Measurements from ENCODE around the gene BAG2. TPM values are rescaled to one million over a fixed set of nuclear protein-coding genes. Genes with fewer than 3 reads are reported as not detected.

The BAG2 gene
- total RNA-seq, 1 donor from 2014 or later = 9.7 TPM

DNA sequence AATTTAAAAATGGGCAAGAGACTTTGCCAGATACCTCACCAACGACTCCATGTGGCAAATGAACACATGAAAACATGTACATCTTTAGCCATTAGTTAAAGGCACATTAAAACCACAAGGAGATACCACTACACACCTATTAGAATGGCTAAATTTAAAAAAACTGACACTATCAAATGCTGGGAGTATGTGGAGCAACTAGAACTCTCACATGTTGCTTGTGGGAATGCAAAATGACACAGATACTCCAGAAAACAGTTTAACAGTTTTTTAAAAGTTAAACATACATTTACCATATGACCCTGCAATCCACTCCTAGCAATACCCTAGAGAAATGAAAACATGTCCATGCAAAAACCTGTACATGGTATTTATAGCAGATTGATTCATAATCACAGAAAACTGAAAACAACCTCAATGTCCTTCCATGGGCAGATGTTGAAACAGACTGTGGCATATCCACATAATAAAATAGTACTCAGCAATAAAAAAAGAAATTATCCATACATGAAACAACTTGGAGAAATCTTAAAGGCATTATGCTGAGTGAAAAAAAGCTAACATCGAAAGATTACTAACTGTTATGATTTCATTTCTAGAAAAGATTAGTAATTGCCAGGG lies 48.1 kb downstream of the BAG2 start:
- Histone ChIP-seq H3K79me2 (ENCODE audit: insufficient read depth, low read length) (peaks cover 67% of the 10 kb centered on the region), H3K4me3 (ENCODE audit: insufficient read depth, low read depth, low read length) (peak overlapping the region; percentile 92), H3K9ac (ENCODE audit: low read length) (no peak overlapping the region), H3K4me1 (ENCODE audit: insufficient read depth, low read length) (peaks cover 16% of the 10 kb centered on the region), H4K20me1 (ENCODE audit: insufficient read depth, low read length) (peaks cover 27% of the 10 kb centered on the region), H3K27me3 (ENCODE audit: insufficient read depth, low read length) (no peaks in the 10 kb centered on the region), H3K36me3 (ENCODE audit: insufficient read depth, low read length) (no peaks in the 10 kb centered on the region), H3K9me3 (ENCODE audit: insufficient read depth, low read depth, low read length) (no peaks in the 10 kb centered on the region), H3K27ac (ENCODE audit: low read depth, low read length) (no peak overlapping the region), H3K4me2 (ENCODE audit: low read length) (peak overlapping the region; percentile 90), H2AFZ (ENCODE audit: low read depth, low read length) (no peak overlapping the region)
- peak overlapping the region; percentile 82 for H3K4me3 Mint-ChIP-seq (ENCODE audit: unreplicated experiment)
- no peaks in the 10 kb centered on the region for H3K27me3 Mint-ChIP-seq (ENCODE audit: low read depth, unreplicated experiment)
- DNase-seq (ENCODE audit: low read depth) = no peak
- peaks cover 7% of the 10 kb centered on the region for H3K36me3 Mint-ChIP-seq (ENCODE audit: low read depth, unreplicated experiment)
- H3K27ac Mint-ChIP-seq (ENCODE audit: unreplicated experiment) = no peak overlapping the region
- TF ChIP-seq, protein P1, sequence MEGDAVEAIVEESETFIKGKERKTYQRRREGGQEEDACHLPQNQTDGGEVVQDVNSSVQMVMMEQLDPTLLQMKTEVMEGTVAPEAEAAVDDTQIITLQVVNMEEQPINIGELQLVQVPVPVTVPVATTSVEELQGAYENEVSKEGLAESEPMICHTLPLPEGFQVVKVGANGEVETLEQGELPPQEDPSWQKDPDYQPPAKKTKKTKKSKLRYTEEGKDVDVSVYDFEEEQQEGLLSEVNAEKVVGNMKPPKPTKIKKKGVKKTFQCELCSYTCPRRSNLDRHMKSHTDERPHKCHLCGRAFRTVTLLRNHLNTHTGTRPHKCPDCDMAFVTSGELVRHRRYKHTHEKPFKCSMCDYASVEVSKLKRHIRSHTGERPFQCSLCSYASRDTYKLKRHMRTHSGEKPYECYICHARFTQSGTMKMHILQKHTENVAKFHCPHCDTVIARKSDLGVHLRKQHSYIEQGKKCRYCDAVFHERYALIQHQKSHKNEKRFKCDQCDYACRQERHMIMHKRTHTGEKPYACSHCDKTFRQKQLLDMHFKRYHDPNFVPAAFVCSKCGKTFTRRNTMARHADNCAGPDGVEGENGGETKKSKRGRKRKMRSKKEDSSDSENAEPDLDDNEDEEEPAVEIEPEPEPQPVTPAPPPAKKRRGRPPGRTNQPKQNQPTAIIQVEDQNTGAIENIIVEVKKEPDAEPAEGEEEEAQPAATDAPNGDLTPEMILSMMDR (IDR thresholded peaks at IDR 0.05; ENCODE audit: insufficient read depth, low read depth, low read length) = no peak
- no peak for TF ChIP-seq EZH2 (IDR thresholded peaks at IDR 0.05; ENCODE audit: insufficient read depth, low read length)
- no peak for FAIRE-seq
- H3K4me1 Mint-ChIP-seq (ENCODE audit: low read depth, unreplicated experiment) = peaks cover 20% of the 10 kb centered on the region
- no peaks in the 10 kb centered on the region for H3K9me3 Mint-ChIP-seq (ENCODE audit: unreplicated experiment)

DNA sequence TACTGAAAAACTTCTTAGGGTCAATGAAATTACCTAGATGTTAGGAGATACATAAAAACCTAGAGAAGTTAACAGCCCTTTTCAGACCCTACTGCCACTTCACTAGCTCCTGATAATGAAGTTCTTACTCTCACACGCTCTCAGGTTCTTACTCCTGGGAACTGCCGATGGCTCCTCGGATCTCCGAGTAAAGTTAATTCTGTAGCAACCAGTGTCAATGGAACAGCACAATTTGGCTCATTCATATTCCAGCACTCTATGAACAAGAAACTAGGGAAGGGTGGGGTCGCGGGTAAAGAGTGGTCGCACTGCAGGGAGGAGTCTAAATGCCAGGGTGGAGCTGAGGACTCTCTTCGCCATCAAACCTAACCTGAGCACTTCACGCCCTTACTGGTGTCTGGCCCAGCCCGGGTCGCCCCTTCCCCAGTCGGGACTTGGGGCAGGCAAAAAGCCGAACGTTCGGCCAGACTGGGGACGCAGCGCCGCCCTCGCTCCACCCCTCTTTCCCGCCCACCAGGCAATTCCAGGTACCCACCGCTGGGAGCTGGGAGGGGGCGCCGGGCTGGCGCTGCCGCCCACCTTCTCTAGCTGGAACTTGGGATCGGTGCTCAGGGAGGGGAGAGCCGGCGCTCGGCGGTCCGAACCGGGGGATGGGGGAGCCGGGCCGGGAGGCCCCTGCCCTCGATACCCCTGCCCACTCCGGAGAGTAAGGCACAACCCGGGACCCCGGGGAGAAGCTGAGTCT lies 49.2 kb downstream of the BAG2 start:
- Histone ChIP-seq H3K27ac (ENCODE audit: low read depth, low read length) (peak overlapping the region; percentile 89), H4K20me1 (ENCODE audit: insufficient read depth, low read length) (peaks cover 16% of the 10 kb centered on the region), H3K9ac (ENCODE audit: low read length) (peak overlapping the region; percentile 92), H3K4me2 (ENCODE audit: low read length) (peak overlapping the region; percentile 90), H2AFZ (ENCODE audit: low read depth, low read length) (peak overlapping the region; percentile 87), H3K9me3 (ENCODE audit: insufficient read depth, low read depth, low read length) (no peaks in the 10 kb centered on the region), H3K79me2 (ENCODE audit: insufficient read depth, low read length) (peaks cover 56% of the 10 kb centered on the region), H3K27me3 (ENCODE audit: insufficient read depth, low read length) (no peaks in the 10 kb centered on the region), H3K4me3 (ENCODE audit: insufficient read depth, low read depth, low read length) (peak overlapping the region; percentile 92), H3K36me3 (ENCODE audit: insufficient read depth, low read length) (no peaks in the 10 kb centered on the region), H3K4me1 (ENCODE audit: insufficient read depth, low read length) (peaks cover 16% of the 10 kb centered on the region)
- peaks cover 4% of the 10 kb centered on the region for H3K36me3 Mint-ChIP-seq (ENCODE audit: low read depth, unreplicated experiment)
- TF ChIP-seq, protein P1 (IDR thresholded peaks at IDR 0.05; ENCODE audit: insufficient read depth, low read depth, low read length) = no peak
- TF ChIP-seq EZH2 (IDR thresholded peaks at IDR 0.05; ENCODE audit: insufficient read depth, low read length) = no peak
- H3K27ac Mint-ChIP-seq (ENCODE audit: unreplicated experiment) = peak overlapping the region; percentile 60
- H3K27me3 Mint-ChIP-seq (ENCODE audit: low read depth, unreplicated experiment) = no peaks in the 10 kb centered on the region
- H3K9me3 Mint-ChIP-seq (ENCODE audit: unreplicated experiment) = no peaks in the 10 kb centered on the region
- DNase-seq (ENCODE audit: low read depth) (peak; percentile 46), FAIRE-seq (no peak)
- H3K4me3 Mint-ChIP-seq (ENCODE audit: unreplicated experiment) = peak overlapping the region; percentile 94
- peaks cover 20% of the 10 kb centered on the region for H3K4me1 Mint-ChIP-seq (ENCODE audit: low read depth, unreplicated experiment)

Data from astrocyte (in vitro differentiated cells and primary cell).